T-helper 9 cell (primary cell): ENCODE results near the gene TIAM2.
"Not testable (repeated sequence)": the region's sequence is repeated elsewhere in the genome, so short reads cannot be mapped to it uniquely, and the experiment has no call there.

Source experiments
- DNase-seq: peaks from one replicate; pipeline ENCODE4 v3.0.0-alpha.2; 2020

The TIAM2 gene

GRCh38 chr6:155268088-155268867 is 273.2 kb downstream of the TIAM2 start:
- DNase-seq = not testable (repeated sequence)

- DNase-seq = no peak
Observed at GRCh38 chr6:155269765-155270164, 274.6 kb downstream of the TIAM2 start.

GRCh38 chr6:155270561-155271091 is 275.5 kb downstream of the TIAM2 start:
- no peak for DNase-seq

GRCh38 chr6:155271145-155271544 is 276.0 kb downstream of the TIAM2 start:
- DNase-seq = no peak

- no peak for DNase-seq
Observed at GRCh38 chr6:155272353-155273232, 277.5 kb downstream of the TIAM2 start.

GRCh38 chr6:155273431-155273830 is 278.3 kb downstream of the TIAM2 start:
- DNase-seq = no peak

GRCh38 chr6:155274106-155274505 is 279.0 kb downstream of the TIAM2 start:
- DNase-seq = no peak

- DNase-seq = no peak
Observed at GRCh38 chr6:155274533-155274932, 279.4 kb downstream of the TIAM2 start.

GRCh38 chr6:155275808-155276480 is 280.8 kb downstream of the TIAM2 start:
- no peak for DNase-seq

- DNase-seq = no peak
Observed at GRCh38 chr6:155276638-155277037, 281.5 kb downstream of the TIAM2 start.

- no peak for DNase-seq
Observed at GRCh38 chr6:155278319-155279049, 283.4 kb downstream of the TIAM2 start.

- DNase-seq = no peak
Observed at GRCh38 chr6:155284775-155285174, 289.7 kb downstream of the TIAM2 start.

GRCh38 chr6:155287762-155288161 is 292.6 kb downstream of the TIAM2 start:
- DNase-seq = no peak

GRCh38 chr6:155290491-155290890 is 295.4 kb downstream of the TIAM2 start:
- no peak for DNase-seq

- DNase-seq = no peak
Observed at GRCh38 chr6:155291291-155291690, 296.2 kb downstream of the TIAM2 start.

GRCh38 chr6:155292711-155293110 is 297.6 kb downstream of the TIAM2 start:
- no peak for DNase-seq

- no peak for DNase-seq
Observed at GRCh38 chr6:155297669-155298068, 302.6 kb downstream of the TIAM2 start.

- no peak for DNase-seq
Observed at GRCh38 chr6:155301867-155302266, 306.8 kb downstream of the TIAM2 start.

- DNase-seq = no peak
Observed at GRCh38 chr6:155303361-155303870, 308.3 kb downstream of the TIAM2 start.

GRCh38 chr6:155306958-155307357 is 311.8 kb downstream of the TIAM2 start:
- no peak for DNase-seq
